ENCODE results near the gene UPK3A.

- TF ChIP-seq CTCF (IDR thresholded peaks at IDR 0.05; ENCODE audit: borderline replicate concordance, extremely low read depth, low read length, poor library complexity, severe bottlenecking) (no peak), EZH2 (IDR thresholded peaks at IDR 0.05; ENCODE audit: borderline replicate concordance, low read depth, low read length, severe bottlenecking) (no peak)
Observed at GRCh38 chr22:45278125-45278524, 6.6 kb upstream of the UPK3A start.

Measured in DND-41 (cell line).